Activated gamma-delta T cell (primary cell): ENCODE measurements around the gene PCDHGA12.

Source experiments
- DNase-seq: peaks from one replicate; lab custom pipeline; 2025; lab: John Stamatoyannopoulos, UW

The PCDHGA12 gene

DNA sequence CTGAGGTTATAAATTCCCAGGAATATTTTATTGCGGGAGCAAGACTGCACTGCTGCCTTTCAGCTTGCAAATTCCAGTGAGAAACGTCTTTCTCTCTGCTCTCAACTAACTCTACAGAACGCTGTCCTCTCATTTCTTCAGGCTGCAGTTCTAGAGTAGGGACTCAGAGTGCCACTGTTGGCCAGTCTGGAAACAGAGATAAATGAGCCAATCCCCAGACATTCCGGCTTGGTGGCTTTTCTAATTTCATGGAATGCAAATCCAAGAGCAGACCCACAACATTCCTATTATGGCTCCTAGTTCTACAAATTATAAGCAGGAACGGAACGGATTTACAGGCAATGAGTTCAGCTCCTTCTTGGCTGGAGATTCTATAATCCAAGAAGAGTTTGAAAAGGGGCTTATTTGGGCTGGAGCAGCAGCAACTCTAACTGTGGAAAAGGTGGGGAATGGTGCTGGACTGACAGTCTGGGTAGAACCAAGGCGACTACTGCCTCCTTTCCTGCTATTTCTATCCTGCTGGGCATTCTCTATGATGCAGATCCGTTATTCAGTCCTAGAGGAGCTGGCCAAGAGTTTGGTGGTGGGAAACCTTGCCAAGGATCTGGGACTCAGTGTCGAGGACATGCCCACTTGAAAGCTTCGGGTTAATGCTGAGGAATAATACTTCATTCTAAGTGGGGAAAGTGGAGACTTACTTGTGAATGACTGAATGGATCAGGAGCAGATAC lies 9.3 kb downstream of the PCDHGA12 start:
- DNase-seq: no peak

GRCh38 chr5:141440341-141440740 lies 10.0 kb downstream of the PCDHGA12 start:
- DNase-seq: no peak

GRCh38 chr5:141441571-141442170 lies 11.4 kb downstream of the PCDHGA12 start:
- no peak for DNase-seq

DNA sequence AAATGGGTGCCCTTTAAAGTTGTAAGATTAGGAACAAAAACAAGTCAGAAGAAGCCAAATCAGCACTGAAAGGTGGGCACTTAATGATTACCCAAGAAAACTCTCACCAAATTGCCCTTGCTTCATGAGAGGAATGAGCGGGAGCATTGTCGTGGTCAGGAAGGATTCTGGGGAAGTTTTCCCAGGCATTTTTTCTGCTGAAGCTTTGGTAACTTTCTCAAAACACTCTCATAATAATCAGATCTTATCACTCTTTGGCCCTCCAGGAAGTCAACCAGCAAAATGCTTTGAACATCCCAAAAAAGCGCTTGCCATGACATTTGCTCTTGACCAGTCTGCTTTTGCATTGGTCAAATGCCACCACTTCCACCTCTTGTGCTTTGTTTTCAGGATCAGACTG lies 35.0 kb downstream of the PCDHGA12 start:
- no peak for DNase-seq

DNA sequence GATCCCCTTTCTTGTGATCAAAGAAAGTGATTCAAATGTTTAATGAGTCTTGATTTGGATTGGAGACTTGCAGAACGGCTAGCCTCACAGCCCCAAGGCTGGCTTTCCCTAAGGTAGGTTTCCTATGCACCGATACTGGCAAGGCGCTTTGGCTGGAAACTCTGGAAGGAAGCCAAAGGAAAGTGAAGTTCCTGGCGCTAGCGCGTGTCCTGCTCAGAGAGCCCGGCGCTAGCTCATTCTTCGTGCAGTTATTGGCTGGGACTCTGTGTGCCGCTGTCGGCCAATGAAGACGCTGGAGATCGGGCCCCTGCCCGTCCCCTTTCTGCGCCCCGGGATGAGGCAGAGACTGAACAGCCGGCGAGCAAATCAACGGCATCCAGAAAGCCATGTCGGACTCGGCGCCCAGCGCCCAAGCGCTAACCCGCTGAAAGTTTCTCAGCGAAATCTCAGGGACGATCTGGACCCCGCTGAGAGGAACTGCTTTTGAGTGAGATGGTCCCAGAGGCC lies 45.4 kb downstream of the PCDHGA12 start, which contains the start of gene PCDHGC3:
Gene PCDHGC3, plus strand, starts transcription at position 342 of the 507 bp plus-strand sequence. Its CDS starts 151 bp downstream, at position 493.
- DNase-seq: no peak

DNA sequence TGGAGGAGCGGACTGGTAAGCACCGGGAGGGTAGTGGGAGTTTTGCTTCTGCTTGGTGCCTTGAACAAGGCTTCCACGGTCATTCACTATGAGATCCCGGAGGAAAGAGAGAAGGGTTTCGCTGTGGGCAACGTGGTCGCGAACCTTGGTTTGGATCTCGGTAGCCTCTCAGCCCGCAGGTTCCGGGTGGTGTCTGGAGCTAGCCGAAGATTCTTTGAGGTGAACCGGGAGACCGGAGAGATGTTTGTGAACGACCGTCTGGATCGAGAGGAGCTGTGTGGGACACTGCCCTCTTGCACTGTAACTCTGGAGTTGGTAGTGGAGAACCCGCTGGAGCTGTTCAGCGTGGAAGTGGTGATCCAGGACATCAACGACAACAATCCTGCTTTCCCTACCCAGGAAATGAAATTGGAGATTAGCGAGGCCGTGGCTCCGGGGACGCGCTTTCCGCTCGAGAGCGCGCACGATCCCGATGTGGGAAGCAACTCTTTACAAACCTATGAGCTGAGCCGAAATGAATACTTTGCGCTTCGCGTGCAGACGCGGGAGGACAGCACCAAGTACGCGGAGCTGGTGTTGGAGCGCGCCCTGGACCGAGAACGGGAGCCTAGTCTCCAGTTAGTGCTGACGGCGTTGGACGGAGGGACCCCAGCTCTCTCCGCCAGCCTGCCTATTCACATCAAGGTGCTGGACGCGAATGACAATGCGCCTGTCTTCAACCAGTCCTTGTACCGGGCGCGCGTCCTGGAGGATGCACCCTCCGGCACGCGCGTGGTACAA lies 46.0 kb downstream of the PCDHGA12 start:
- DNase-seq: no peak

GRCh38 chr5:141477044-141477575 lies 46.8 kb downstream of the PCDHGA12 start:
- no peak for DNase-seq

- no peak for DNase-seq
Measured at GRCh38 chr5:141477815-141478214, 47.5 kb downstream of the PCDHGA12 start.

DNA sequence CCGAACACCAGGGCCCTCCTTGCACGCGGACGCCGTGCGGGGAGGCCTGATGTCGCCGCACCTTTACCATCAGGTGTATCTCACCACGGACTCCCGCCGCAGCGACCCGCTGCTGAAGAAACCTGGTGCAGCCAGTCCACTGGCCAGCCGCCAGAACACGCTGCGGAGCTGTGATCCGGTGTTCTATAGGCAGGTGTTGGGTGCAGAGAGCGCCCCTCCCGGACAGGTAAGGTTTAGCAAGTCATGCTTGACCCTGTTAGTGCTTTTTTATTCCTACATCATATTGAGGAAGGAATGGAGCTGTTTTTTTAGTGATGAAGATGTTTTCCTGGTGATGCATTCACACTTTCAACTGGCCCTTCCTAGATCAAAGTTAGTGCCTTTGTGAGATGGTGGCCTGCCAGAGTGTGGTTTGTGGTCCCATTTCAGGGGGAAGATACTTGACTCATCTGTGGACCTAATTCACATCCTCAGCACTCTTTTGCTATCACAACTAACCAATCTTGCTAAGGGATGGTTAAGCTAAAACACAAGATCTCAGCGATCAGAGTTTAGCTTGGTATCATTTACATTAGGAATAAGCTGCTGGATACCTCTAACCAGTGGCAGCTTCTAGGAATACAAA lies 48.1 kb downstream of the PCDHGA12 start:
- no peak for DNase-seq

GRCh38 chr5:141479776-141480175 lies 49.5 kb downstream of the PCDHGA12 start:
- DNase-seq: no peak
